SK-N-SH (cell line): Measurements from ENCODE around the gene FOXM1. TPM values are rescaled to one million over a fixed set of nuclear protein-coding genes. Genes with fewer than 3 reads are reported as not detected.

Experiments used
- CHD2 ChIP-seq: fragments of 150-350 bp; IDR thresholded peaks from 2 replicates; pipeline ENCODE4 v1.6.1; 2018; ENCODE audit warnings: low read length; ENCODE audit not compliant: partially characterized antibody
- ELF1 ChIP-seq: IDR thresholded peaks from 2 replicates; pipeline ENCODE4 v1.4.0; 2012
- EZH2phosphoT487 ChIP-seq: fragments of 200-600 bp; sonication (generic); IDR thresholded peaks from 2 replicates; pipeline ENCODE4 v1.6.1; 2017; ENCODE audit warnings: low read depth, mixed run types, mild to moderate bottlenecking, antibody characterized with exemption, moderate library complexity, borderline replicate concordance
- FOXM1 ChIP-seq: IDR thresholded peaks from 2 replicates; pipeline ENCODE4 v1.4.0; 2012; ENCODE audit warnings: low read depth, mild to moderate bottlenecking
- NRF1 ChIP-seq: IDR thresholded peaks from 2 replicates; pipeline ENCODE4 v1.6.1; 2012; ENCODE audit warnings: low read depth, mild to moderate bottlenecking, low read length
- POLR2AphosphoS5 ChIP-seq: IDR thresholded peaks from 2 replicates; pipeline ENCODE4 v1.6.1; 2012; ENCODE audit warnings: low read depth, low read length
- RAD21 ChIP-seq: IDR thresholded peaks from 2 replicates; pipeline ENCODE4 v1.6.1; 2012; ENCODE audit warnings: mild to moderate bottlenecking, low read length
- SIN3A ChIP-seq: IDR thresholded peaks from 2 replicates; pipeline ENCODE4 v1.6.1; 2012; ENCODE audit warnings: low read depth, mild to moderate bottlenecking, low read length, moderate library complexity, borderline replicate concordance
- SMC3 ChIP-seq: IDR thresholded peaks from 2 replicates; pipeline ENCODE4 v1.6.1; 2012; ENCODE audit warnings: low read depth, low read length, improper control_type of control experiment
- TCF12 ChIP-seq: IDR thresholded peaks from 2 replicates; pipeline ENCODE4 v1.4.0; 2012
- TEAD4 ChIP-seq: IDR thresholded peaks from 2 replicates; pipeline ENCODE4 v1.4.0; 2012; ENCODE audit warnings: mild to moderate bottlenecking, borderline replicate concordance; ENCODE audit not compliant: insufficient read depth
- YY1 ChIP-seq: IDR thresholded peaks from 2 replicates; pipeline ENCODE4 v1.4.0; 2012; ENCODE audit warnings: low read depth, mild to moderate bottlenecking
- ZBTB33 ChIP-seq: IDR thresholded peaks from 2 replicates; pipeline ENCODE4 v1.4.0; 2012; ENCODE audit warnings: low read depth, borderline replicate concordance
- polyA plus RNA-seq, 3 experiments: library from polyadenylated mRNA; depleted of rRNA; stranded (reverse); fragments of >200 nt; gene quantifications; 2 replicates each; pipeline ENCODE4 v1.2.3, GENCODE V29; 2012
- TF ChIP-seq, protein P1 (sequence below): IDR thresholded peaks from 2 replicates; pipeline ENCODE4 v1.6.1; 2012; ENCODE audit warnings: mild to moderate bottlenecking, low read depth, low read length, moderate library complexity
- TF ChIP-seq, protein P2 (sequence below): IDR thresholded peaks from 2 replicates; pipeline ENCODE4; 2012

Gene FOXM1
- polyA plus RNA-seq, 1 of the 3 experiments (the other 2 are of a cell fraction) = 29.9 TPM

- TF ChIP-seq TCF12 (0 out of 2 replicates have a peak, but pooled peaks have one; percentile 23), EZH2phosphoT487 (no peak), SIN3A (peak; percentile 41; the same call in 1 of the 2 replicates), NRF1 (peak; percentile 93), TEAD4 (no peak), YY1 (0 out of 2 replicates have a peak, but pooled peaks have one; percentile 65), RAD21 (no peak), SMC3 (no peak), ELF1 (peak; percentile 68), ZBTB33 (no peak), POLR2AphosphoS5 (peak; percentile 94), CHD2 (peak; percentile 76), FOXM1 (no peak)
- TF ChIP-seq, protein P1, sequence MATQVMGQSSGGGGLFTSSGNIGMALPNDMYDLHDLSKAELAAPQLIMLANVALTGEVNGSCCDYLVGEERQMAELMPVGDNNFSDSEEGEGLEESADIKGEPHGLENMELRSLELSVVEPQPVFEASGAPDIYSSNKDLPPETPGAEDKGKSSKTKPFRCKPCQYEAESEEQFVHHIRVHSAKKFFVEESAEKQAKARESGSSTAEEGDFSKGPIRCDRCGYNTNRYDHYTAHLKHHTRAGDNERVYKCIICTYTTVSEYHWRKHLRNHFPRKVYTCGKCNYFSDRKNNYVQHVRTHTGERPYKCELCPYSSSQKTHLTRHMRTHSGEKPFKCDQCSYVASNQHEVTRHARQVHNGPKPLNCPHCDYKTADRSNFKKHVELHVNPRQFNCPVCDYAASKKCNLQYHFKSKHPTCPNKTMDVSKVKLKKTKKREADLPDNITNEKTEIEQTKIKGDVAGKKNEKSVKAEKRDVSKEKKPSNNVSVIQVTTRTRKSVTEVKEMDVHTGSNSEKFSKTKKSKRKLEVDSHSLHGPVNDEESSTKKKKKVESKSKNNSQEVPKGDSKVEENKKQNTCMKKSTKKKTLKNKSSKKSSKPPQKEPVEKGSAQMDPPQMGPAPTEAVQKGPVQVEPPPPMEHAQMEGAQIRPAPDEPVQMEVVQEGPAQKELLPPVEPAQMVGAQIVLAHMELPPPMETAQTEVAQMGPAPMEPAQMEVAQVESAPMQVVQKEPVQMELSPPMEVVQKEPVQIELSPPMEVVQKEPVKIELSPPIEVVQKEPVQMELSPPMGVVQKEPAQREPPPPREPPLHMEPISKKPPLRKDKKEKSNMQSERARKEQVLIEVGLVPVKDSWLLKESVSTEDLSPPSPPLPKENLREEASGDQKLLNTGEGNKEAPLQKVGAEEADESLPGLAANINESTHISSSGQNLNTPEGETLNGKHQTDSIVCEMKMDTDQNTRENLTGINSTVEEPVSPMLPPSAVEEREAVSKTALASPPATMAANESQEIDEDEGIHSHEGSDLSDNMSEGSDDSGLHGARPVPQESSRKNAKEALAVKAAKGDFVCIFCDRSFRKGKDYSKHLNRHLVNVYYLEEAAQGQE = 0 out of 2 replicates have a peak, but pooled peaks have one; percentile 14
- TF ChIP-seq, protein P2, sequence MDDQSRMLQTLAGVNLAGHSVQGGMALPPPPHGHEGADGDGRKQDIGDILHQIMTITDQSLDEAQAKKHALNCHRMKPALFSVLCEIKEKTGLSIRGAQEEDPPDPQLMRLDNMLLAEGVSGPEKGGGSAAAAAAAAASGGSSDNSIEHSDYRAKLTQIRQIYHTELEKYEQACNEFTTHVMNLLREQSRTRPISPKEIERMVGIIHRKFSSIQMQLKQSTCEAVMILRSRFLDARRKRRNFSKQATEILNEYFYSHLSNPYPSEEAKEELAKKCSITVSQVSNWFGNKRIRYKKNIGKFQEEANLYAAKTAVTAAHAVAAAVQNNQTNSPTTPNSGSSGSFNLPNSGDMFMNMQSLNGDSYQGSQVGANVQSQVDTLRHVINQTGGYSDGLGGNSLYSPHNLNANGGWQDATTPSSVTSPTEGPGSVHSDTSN = peak; percentile 99
Measured at GRCh38 chr12:2812290-2813213, 64.4 kb downstream of the FOXM1 start, which contains the start of gene ITFG2 (continued).
